WTC11 (cell line): ENCODE results near the gene TLE3. TPM values are rescaled to one million over a fixed set of nuclear protein-coding genes. Genes with fewer than 3 reads are reported as not detected.
"Not testable (repeated sequence)": the region's sequence is repeated elsewhere in the genome, so short reads cannot be mapped to it uniquely, and the experiment has no call there.

Experiments
- ATAC-seq: fragments of 200-7000 bp; cut with Tn5 transposase; 2 replicates; pipeline ENCODE4 v1.10.0; 2021; ENCODE audit warnings: mild to moderate bottlenecking, moderate library complexity
- CTCF ChIA-PET: fragments of 300-600 bp; sonication (Branson Sonifier 250); formaldehyde crosslinking; loops from one replicate; lab custom pipeline; 2021; ENCODE audit warnings: antibody characterized with exemption; lab: Charles Lee
- POLR2A ChIA-PET: fragments of 350-600 bp; sonication (Branson Sonifier 250); formaldehyde crosslinking; loops from one replicate; lab custom pipeline; 2021; ENCODE audit warnings: antibody characterized with exemption; lab: Charles Lee
- DNase-seq: peaks from one replicate; pipeline ENCODE4 v3.0.0; 2021; ENCODE audit warnings: low spot score
- H3K27ac Mint-ChIP-seq: 2 replicates; pipeline ENCODE4 v1.8.0; 2021; ENCODE audit warnings: mixed read lengths
- H3K27me3 Mint-ChIP-seq: 2 replicates; pipeline ENCODE4 v1.8.0; 2021; ENCODE audit warnings: low read depth, mild to moderate bottlenecking, moderate library complexity, mixed read lengths
- H3K36me3 Mint-ChIP-seq: 2 replicates; pipeline ENCODE4 v1.8.0; 2021; ENCODE audit warnings: mixed read lengths
- H3K4me1 Mint-ChIP-seq: 2 replicates; pipeline ENCODE4 v1.8.0; 2022; ENCODE audit warnings: mixed read lengths
- H3K4me3 Mint-ChIP-seq: 2 replicates; pipeline ENCODE4 v1.8.0; 2021; ENCODE audit warnings: mild to moderate bottlenecking, moderate library complexity, mixed read lengths
- H3K9me3 Mint-ChIP-seq: 2 replicates; pipeline ENCODE4 v1.8.0; 2021; ENCODE audit warnings: mixed read lengths
- HMGA2 ChIP-seq: fragments of 250-450 bp; sonication (Bioruptor Pico); IDR thresholded peaks from 2 replicates; pipeline ENCODE4 v1.4.0; 2021; ENCODE audit warnings: mild to moderate bottlenecking, moderate library complexity
- ZNF416 ChIP-seq: fragments of 250-450 bp; sonication (Bioruptor Pico); IDR thresholded peaks from 2 replicates; pipeline ENCODE4 v1.9.0; 2021; ENCODE audit warnings: mild to moderate bottlenecking, inconsistent platforms
- total RNA-seq: library from RNA; stranded (reverse); gene quantifications from 3 replicates; pipeline ENCODE4 v1.2.3, GENCODE V29; 2021
- TF ChIP-seq, protein P1 (sequence below): sonication (generic); formaldehyde crosslinking; IDR thresholded peaks from 2 replicates; pipeline ENCODE4 v1.8.1; 2022; ENCODE audit warnings: missing genetic modification reagents, borderline replicate concordance
- TF ChIP-seq, protein P2 (sequence below): sonication (generic); formaldehyde crosslinking; IDR thresholded peaks from 2 replicates; pipeline ENCODE4 v1.8.0; 2022; ENCODE audit warnings: missing genetic modification reagents
- TF ChIP-seq, protein P3 (sequence below): sonication (generic); formaldehyde crosslinking; IDR thresholded peaks from 2 replicates; pipeline ENCODE4 v1.8.1; 2023; ENCODE audit warnings: mild to moderate bottlenecking, missing genetic modification reagents
- TF ChIP-seq, protein P4 (sequence below): fragments of 250-450 bp; sonication (Bioruptor Pico); IDR thresholded peaks from 2 replicates; pipeline ENCODE4 v2.1.2; 2022; ENCODE audit warnings: mild to moderate bottlenecking, moderate library complexity
- TF ChIP-seq, protein P5 (sequence below): sonication (generic); formaldehyde crosslinking; IDR thresholded peaks from 2 replicates; pipeline ENCODE4 v1.8.0; 2023; ENCODE audit warnings: missing genetic modification reagents

Gene TLE3
- total RNA-seq, 1 experiment from 2014 or later = 78.7 TPM

DNA sequence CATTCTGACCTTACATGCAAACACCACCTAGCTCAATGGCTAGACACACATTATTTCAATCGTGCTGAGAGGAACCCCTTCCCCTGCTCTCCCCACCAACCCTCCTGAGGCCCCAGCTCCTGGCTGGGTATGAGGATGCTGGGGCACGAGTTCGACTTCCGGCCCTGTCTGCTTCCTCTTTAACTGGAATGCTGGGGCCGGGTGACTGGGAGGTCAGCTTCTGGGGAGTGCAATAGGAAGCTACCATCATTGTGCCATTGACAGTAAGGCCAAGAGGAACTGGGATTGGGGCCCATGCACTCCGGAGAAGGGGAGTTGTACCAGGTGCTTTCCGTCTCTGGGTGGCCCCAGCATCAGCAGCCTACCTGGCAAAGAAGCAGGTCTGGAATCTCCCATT lies 15.6 kb upstream of the TLE3 start (continued):
- TF ChIP-seq, protein P1, sequence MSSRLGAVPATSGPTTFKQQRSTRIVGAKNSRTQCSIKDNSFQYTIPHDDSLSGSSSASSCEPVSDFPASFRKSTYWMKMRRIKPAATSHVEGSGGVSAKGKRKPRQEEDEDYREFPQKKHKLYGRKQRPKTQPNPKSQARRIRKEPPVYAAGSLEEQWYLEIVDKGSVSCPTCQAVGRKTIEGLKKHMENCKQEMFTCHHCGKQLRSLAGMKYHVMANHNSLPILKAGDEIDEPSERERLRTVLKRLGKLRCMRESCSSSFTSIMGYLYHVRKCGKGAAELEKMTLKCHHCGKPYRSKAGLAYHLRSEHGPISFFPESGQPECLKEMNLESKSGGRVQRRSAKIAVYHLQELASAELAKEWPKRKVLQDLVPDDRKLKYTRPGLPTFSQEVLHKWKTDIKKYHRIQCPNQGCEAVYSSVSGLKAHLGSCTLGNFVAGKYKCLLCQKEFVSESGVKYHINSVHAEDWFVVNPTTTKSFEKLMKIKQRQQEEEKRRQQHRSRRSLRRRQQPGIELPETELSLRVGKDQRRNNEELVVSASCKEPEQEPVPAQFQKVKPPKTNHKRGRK = no peak
- TF ChIP-seq ZNF416 (CRISPR knock-in tag) = no peak

DNA sequence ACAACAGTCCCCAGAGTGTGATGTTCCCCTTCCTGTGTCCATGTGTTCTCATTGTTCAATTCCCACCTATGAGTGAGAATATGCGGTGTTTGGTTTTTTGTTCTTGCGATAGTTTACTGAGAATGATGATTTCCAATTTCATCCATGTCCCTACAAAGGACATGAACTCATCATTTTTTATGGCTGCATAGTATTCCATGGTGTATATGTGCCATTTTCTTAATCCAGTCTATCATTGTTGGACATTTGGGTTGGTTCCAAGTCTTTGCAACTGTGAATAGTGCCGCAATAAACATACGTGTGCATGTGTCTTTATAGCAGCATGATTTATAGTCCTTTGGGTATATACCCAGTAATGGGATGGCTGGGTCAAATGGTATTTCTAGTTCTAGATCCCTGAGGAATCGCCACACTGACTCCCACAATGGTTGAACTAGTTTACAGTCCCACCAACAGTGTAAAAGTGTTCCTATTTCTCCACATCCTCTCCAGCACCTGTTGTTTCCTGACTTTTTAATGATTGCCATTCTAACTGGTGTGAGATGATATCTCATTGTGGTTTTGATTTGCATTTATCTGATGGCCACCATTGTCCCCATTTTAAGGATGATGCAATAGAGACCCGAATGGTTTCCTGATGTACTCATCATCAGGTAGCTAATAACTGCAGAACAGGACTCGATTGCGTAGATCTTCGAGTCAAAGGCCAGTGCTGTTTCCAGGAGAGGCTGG lies 15.0 kb upstream of the TLE3 start:
- not testable (repeated sequence) for ATAC-seq, H3K36me3 Mint-ChIP-seq, H3K9me3 Mint-ChIP-seq, H3K4me3 Mint-ChIP-seq, DNase-seq, H3K27ac Mint-ChIP-seq
- H3K4me1 Mint-ChIP-seq = peaks cover 27% of the 10 kb centered on the region
- ChIA-PET POLR2A (interaction anchor here (2.7 kb wide), 1 partner anchor 13 kb away, joined by 44 read pairs; the partner anchor contains the start of gene TLE3), CTCF (interaction anchor here (0.8 to 2.2 kb wide), 2 partner anchors 12 kb away, joined by 3 to 29 read pairs; no protein-coding TSS in a partner anchor)
- H3K27me3 Mint-ChIP-seq = peaks cover 14% of the 10 kb centered on the region

DNA sequence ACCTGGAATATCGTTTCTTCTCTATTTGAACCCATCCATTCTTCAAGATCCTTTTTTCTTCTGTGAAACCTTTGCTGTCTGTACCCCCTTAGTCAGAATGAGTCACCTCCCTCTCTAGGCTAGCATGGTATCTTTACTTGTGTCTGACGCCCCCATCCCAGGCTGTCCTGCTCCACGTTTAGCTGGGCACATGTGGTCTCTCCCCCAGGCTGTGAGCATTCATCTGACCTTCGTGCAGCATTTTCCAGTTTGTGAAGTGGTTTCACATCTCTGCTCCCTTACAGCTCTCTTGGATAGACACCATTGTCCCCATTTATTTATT lies 14.3 kb upstream of the TLE3 start:
- Mint-ChIP-seq H3K36me3 (no peaks in the 10 kb centered on the region), H3K9me3 (no peaks in the 10 kb centered on the region), H3K27me3 (peaks cover 18% of the 10 kb centered on the region), H3K4me1 (peaks cover 27% of the 10 kb centered on the region), H3K4me3 (peak overlapping the region; percentile 62), H3K27ac (peak overlapping the region; percentile 87)
- ChIA-PET POLR2A (interaction anchor here (0.8 to 2.7 kb wide), 3 partner anchors 12 to 30 kb away, joined by 4 to 44 read pairs (median 9); partner anchors contain the start of gene TLE3), CTCF (interaction anchor here (0.8 to 2.2 kb wide), 6 partner anchors 11 to 102 kb away, joined by 3 to 29 read pairs (median 4); no protein-coding TSS in a partner anchor)
- DNase-seq (no peak), ATAC-seq (no peak)
- peak; percentile 24; the same call in 1 of the 2 replicates for TF ChIP-seq HMGA2 (CRISPR knock-in tag)
- TF ChIP-seq, protein P1 = no peak

DNA sequence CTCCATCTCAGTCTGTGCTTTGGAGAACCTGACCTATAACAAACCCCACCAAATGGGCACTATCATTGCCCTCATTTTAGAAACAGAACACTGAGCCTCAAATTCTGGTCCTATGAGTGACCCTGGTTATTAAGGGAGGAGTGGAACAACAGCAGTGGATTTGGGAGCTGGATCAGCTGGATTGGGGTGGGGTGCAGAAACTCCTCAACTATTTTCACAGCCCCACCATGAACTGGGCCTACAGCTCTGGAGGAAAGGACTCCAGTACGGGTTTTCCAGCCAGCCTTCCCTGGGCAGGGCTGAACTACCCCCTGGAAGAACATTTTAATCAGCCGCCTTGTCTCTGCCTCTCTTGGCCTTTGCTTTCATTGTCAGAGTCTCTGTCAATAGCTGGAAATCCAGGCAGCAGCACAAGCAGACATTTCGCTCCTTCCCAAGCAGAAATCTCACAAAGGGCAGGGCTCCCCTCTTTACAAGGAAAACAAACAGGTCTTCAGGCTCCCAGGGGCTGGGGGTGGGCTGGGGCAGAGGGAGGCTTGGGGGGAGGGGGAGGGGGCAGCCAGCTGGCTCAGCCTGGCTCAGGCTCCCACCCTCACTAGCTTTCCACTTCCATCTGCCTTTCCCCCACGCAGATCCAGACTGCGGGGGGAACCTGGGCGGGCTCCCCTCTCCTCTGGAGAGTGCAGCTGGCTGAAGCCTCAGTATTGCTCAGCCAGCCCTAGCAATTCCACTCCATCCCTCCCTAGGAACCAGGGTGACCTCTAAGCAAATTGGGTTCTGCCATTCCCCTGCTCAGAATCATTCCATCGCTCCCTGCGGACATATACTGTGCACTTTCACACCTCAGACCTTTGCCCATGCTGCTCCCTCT lies 13.7 kb upstream of the TLE3 start:
- Mint-ChIP-seq H3K9me3 (no peaks in the 10 kb centered on the region), H3K4me3 (peak overlapping the region; percentile 65), H3K36me3 (no peaks in the 10 kb centered on the region), H3K27me3 (peaks cover 19% of the 10 kb centered on the region), H3K4me1 (peaks cover 27% of the 10 kb centered on the region), H3K27ac (peak overlapping the region; percentile 87)
- TF ChIP-seq, protein P2, sequence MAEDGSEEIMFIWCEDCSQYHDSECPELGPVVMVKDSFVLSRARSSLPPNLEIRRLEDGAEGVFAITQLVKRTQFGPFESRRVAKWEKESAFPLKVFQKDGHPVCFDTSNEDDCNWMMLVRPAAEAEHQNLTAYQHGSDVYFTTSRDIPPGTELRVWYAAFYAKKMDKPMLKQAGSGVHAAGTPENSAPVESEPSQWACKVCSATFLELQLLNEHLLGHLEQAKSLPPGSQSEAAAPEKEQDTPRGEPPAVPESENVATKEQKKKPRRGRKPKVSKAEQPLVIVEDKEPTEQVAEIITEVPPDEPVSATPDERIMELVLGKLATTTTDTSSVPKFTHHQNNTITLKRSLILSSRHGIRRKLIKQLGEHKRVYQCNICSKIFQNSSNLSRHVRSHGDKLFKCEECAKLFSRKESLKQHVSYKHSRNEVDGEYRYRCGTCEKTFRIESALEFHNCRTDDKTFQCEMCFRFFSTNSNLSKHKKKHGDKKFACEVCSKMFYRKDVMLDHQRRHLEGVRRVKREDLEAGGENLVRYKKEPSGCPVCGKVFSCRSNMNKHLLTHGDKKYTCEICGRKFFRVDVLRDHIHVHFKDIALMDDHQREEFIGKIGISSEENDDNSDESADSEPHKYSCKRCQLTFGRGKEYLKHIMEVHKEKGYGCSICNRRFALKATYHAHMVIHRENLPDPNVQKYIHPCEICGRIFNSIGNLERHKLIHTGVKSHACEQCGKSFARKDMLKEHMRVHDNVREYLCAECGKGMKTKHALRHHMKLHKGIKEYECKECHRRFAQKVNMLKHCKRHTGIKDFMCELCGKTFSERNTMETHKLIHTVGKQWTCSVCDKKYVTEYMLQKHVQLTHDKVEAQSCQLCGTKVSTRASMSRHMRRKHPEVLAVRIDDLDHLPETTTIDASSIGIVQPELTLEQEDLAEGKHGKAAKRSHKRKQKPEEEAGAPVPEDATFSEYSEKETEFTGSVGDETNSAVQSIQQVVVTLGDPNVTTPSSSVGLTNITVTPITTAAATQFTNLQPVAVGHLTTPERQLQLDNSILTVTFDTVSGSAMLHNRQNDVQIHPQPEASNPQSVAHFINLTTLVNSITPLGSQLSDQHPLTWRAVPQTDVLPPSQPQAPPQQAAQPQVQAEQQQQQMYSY (CRISPR knock-in tag) = peak; percentile 99
- TF ChIP-seq, protein P3, sequence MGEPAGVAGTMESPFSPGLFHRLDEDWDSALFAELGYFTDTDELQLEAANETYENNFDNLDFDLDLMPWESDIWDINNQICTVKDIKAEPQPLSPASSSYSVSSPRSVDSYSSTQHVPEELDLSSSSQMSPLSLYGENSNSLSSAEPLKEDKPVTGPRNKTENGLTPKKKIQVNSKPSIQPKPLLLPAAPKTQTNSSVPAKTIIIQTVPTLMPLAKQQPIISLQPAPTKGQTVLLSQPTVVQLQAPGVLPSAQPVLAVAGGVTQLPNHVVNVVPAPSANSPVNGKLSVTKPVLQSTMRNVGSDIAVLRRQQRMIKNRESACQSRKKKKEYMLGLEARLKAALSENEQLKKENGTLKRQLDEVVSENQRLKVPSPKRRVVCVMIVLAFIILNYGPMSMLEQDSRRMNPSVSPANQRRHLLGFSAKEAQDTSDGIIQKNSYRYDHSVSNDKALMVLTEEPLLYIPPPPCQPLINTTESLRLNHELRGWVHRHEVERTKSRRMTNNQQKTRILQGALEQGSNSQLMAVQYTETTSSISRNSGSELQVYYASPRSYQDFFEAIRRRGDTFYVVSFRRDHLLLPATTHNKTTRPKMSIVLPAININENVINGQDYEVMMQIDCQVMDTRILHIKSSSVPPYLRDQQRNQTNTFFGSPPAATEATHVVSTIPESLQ (CRISPR knock-in tag) = no peak
- TF ChIP-seq, protein P4, sequence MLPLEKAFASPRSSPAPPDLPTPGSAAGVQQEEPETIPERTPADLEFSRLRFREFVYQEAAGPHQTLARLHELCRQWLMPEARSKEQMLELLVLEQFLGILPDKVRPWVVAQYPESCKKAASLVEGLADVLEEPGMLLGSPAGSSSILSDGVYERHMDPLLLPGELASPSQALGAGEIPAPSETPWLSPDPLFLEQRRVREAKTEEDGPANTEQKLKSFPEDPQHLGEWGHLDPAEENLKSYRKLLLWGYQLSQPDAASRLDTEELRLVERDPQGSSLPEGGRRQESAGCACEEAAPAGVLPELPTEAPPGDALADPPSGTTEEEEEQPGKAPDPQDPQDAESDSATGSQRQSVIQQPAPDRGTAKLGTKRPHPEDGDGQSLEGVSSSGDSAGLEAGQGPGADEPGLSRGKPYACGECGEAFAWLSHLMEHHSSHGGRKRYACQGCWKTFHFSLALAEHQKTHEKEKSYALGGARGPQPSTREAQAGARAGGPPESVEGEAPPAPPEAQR (CRISPR knock-in tag) = no peak
- TF ChIP-seq, protein P5, sequence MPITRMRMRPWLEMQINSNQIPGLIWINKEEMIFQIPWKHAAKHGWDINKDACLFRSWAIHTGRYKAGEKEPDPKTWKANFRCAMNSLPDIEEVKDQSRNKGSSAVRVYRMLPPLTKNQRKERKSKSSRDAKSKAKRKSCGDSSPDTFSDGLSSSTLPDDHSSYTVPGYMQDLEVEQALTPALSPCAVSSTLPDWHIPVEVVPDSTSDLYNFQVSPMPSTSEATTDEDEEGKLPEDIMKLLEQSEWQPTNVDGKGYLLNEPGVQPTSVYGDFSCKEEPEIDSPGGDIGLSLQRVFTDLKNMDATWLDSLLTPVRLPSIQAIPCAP (CRISPR knock-in tag) = no peak
- ATAC-seq = peak; percentile 96
- ChIA-PET CTCF (interaction anchor here (0.8 to 2.2 kb wide), 8 partner anchors 11 to 103 kb away, joined by 3 to 29 read pairs (median 3); no protein-coding TSS in a partner anchor), POLR2A (interaction anchor here (0.8 to 2.7 kb wide), 5 partner anchors 9 to 31 kb away, joined by 4 to 44 read pairs (median 6); partner anchors contain the start of gene TLE3)
- DNase-seq = peak; percentile 84
